DMS114 treated with DMSO at 0.1 percent for 48 hours (cell line): Measurements from ENCODE around the gene TBL1XR1.
A peak's percentile ranks its signal among the peaks of the same experiment; 100 is the strongest.

ENCODE experiments used
- DNase-seq: peaks from one replicate; lab custom pipeline; 2025; ENCODE audit not compliant: unreplicated experiment; lab: John Stamatoyannopoulos, UW

TBL1XR1 gene

DNA sequence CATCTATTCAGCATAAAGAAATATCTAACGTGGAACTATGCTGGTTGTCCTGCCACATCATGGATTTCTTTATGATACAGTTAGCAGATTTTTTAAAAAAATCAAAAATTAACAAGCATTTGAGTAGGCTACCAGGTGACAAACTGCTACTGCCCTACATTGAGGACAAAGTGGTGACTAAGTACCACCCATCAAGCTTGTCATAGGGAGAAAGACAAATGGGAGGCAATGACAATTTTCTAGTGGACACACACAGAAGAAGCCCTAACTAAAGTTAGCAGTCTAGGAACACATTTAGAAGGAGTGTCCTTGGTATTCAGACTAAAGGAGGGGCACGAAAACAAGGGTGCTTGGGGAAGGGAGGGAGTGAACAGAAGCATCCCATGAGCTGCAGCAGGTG, 131.2 kb downstream of the TBL1XR1 start:
- DNase-seq: no peak

DNA sequence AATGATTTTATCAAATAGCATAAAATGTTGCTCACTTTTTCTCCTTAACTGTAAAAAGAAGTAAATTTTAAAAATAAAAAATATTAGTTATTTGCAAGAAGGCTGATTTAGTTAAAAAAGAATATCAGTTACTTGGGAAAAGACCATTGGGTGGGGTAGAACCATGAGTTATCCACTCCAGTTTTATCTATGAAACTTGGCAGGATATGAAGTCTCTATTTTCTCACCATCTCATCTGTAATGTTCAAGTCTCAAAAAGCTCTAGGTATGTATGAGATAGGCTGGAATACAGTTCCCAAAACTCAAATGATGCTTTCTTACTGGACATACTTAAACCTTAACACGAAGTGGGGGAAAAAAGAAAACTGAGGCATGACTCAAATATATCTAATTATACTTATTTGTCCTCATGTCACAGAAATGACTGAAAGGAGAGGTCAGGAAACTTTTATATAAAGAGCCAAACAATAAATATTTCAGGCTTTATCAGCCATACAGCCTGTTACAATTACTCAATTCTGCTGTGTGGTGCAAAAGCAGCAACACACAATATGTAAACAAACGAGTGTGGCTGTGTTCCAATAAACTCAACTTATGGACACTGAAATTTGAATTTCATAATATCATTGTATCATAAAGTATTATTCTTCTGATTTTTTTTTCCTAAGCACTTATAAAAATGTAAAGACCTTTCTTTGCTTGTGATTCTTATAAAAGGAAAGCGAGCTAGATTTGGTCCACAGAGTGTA, 131.8 kb downstream of the TBL1XR1 start:
- no peak for DNase-seq

DNA sequence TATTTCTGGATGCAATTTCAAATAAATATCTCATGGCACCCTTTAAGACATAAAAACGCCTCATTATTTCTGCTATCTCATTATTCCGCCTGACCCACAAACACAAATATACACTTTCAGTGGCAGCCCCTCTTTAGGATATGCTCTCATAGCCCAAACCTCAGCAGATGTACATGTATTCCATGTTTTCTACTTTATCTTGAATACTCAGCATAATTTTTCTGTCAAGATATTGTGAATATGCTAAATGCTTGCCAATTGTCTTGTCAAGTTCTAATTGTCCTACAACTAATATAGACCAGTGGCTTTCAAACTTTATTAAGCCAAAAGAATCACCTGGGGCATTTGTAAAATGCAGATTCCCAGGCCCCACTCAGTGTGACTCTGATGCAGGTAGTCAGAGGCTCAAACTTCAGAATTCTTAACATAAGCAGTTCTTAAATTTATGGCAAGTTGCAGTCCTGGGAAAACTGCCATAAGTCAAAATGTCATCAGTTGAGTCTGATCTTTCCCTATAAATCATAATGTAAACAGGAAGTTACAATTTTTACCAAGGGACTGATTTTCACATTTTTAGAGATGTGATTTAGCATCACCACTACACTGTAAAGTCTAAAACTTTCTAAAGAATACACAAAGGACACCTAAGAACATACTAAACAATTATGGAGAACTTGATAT, 135.1 kb downstream of the TBL1XR1 start:
- no peak for DNase-seq

DNA sequence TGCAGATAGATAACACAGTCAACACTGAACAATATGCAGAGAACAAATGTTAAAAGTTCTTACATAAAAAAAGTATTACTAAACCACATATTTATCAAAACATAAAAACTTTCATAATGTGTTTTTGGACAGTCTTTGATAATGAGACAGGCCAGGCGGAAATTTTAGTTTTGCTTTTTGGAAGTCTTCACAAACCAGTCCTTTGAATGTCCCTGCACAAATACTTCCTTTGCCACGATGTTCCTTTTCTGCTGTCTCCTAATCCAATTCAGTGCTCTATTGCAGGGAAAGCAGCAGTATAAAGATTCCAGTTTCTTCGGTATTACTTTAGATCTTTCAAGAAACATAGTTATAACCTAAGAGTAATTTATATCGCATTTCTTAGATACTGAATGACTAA, 135.9 kb downstream of the TBL1XR1 start:
- DNase-seq: no peak

DNA sequence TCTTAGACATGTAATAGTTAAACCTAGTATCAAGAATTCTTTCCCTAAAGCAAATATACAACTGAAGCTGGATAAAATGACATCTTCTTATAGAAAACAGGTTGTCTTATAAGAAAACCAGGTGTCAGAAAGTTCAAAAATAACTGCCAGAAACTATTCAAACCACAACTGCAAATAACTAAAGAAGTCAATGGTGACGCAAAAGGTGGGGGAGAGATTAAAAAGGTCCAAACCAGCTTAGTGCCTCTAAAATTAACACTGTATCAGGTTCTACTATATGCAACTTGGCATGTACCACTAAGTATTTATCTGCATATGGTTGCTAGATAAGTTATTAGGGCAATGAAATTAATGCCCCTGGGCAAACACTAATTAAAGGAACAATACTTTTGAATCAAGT, 136.8 kb downstream of the TBL1XR1 start:
- no peak for DNase-seq

DNA sequence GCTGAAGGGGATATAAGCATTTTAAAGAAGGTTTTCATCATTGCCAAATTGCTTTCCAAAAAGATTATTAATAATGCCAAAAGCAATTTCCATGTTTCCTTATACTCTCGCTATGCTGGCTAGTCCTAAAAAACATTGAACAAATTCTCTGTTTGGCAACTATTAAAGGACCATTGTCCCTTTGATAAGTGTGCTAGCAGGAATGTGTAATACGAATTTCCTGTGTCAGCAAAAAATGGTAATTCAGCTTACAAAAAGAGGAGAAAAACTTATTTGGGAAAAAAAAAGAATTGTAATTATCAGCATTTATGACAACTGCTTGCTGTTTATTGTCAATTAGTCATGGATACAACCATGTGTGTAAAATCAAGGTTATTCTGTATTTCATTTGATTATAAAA, 138.6 kb downstream of the TBL1XR1 start:
- DNase-seq: no peak

DNA sequence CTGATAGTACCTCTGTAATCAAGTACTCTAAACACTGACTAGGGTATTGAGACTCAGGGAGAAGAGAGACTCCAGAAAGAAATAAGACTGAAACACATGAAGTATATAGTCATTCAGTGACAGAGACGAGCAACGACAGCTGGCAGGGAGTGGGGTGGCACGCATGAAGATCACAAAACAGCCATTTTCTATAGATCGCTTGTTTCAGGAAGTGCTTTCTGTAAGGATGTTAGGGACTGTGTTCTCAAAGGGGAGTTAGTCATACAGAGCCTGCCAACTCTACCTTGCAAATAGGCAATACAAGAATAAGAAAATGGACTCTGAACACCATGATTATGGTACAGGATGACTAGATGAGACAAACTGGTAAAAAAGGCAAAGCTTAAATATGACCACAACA, 139.5 kb downstream of the TBL1XR1 start:
- DNase-seq: no peak

DNA sequence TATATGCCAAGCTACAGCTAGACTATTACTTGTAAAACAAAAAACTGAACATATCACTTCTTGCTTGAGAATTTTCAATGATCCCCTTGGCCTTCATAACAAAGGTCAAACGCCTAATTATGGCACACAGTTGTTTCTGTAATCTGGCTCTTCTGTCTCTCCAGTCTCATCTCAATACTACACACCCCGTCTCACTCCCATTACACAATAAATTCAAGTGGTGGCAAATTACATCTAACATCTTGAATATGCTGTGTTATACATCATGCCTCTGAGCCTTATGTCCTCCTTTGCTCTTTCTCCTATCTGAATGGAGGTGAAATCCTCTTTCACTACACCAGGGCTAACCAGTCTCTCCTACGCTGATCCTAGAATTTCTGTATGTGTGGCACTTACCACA, 140.4 kb downstream of the TBL1XR1 start:
- no peak for DNase-seq

DNA sequence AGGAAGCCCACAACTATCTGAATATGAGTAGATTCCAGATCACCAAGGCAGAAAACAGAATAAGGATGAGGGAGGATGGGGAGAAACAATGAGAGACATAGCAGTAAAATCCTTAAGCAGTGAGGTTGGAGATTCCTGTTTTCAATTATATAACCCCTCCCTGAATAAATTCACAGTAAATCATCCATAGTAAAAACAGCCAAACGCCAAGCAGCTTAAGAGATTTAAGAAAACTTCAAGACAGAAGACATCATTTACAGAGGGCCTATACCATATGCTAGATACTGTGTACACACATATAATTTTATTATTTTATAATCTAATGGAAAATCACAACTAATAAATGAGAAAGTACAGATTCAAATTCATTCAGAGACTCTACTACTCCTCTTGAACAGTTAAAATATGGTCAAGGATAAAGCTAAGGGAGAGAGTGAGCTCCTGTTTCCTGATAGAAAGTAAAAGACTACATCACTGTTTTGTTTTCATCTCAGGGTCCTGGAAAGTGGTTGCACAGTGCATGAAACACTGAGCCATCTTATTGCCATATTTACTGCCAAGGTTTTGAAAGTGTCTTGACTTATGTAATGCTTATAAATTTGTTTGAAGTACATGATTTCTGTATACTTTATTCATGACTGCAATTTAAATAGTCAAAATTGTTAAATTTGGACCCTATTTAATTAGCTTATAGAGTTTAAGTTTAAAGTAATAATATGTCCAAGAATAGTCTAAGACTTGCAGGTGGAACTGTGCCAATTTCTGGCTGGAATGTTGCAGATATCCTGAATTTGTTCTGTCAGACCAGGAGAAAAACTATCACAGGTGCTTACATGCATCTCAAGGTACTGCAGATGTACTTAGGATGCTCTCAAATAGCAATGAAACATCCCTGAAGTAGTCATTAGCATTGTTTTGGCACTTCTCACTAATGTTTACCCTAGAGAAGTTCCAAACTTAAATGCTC, 141.4 kb downstream of the TBL1XR1 start:
- DNase-seq: no peak

DNA sequence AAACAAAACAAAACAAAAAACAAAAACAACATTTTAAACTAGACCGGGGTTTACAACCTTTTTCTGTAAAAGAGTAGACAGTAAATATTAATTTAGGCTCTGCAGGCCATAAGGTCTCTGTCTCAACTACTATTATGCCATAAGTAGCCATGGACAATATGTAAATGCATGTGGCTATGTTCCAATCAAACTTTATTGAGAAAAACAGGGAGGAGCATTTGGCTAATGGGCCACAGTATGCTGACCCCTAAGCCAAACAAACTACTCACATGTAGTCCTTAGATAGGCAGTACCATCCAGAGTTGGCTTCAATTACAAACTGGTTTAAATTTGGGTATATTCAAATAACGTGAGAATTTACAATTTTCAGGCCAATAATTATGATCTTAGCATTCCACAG, 144.2 kb downstream of the TBL1XR1 start:
- DNase-seq: no peak

DNA sequence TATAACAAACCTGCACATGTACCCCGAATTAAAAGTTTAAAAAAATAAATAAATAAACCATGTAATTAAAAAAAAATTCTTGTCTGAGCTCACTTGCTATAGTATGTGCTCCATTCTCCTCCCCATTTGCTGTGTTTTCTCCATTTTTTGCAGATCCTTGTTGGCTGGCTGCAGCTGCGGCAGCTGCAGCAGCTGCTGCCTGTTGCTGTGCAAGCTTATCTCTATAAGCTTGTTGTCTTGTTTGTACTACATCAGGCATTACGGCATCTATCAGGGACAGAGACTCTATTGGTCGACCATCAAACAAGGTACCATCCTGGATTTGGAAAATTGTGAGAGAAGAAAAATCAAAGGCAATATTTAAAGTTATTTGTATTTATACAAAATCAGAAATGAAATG, 145.9 kb downstream of the TBL1XR1 start:
- no peak for DNase-seq

DNA sequence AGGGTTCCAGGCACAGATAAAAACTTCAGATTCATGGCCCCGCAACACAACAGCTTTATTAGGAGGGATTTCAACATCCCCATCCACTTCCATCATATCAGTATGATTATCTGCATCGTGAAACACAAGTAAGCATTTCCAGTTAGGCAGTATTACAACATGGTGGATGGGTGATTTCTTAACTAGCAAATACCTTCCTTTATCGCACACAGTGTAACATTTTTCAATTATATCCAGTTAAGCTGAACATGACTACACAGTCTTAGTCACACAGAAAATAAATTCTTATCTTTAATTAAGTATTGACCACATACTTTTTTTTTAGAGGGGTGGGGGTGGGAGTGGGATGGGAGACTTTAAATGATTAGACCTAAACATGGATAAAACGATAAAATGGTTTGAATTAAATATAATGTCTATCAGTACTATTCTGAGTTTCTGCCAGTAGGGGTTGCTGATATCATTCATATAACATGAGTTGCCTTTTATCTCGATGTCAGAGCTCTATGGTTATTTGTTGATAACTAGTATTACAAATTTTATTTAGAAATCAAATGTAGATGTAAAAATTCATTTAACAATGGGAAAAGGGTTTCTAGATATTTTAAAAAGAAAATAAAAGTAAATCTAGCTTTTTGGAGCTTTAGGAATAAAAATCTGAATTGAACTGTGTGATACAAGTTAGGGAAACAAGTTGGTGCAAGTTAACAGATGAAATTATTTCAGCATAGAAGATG, 146.6 kb downstream of the TBL1XR1 start:
- peak; percentile 58 for DNase-seq

DNA sequence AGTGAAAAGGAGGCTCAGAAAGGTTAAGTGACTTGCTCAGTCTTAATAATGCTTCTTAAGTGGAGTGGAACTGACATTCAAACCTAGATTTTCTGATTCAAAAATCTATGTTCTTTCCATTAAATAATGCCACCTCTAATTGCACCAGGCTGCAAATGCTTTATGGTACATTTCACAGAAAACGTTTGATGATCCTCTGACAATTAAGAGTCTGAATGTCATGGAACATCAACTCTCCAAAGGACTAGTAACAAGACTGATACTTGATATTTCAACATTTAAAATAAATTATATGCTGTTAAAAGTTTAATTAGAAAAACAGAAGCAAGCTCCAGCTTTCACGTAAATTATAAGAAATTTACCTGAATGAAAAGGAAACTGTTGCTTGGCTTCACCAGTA, 151.5 kb downstream of the TBL1XR1 start:
- no peak for DNase-seq

DNA sequence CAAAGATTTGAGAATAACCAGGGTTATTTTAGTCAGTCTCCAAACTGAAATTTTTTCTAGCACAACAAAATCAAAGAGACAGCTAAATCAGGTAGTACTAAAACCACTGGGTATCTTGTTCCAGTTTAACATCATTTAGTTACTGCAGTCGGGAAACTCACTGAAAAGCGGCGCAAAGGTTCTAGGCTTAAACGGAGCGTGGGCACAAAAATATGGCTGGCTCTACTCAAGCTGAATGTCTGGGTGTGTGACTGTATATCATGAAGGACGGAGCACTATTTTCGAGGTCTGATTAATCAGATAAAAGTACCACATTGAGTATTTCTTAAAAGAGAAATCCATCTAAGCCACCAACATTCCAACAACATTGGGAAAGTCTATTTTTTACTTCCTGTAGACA, 152.1 kb downstream of the TBL1XR1 start:
- DNase-seq: no peak

DNA sequence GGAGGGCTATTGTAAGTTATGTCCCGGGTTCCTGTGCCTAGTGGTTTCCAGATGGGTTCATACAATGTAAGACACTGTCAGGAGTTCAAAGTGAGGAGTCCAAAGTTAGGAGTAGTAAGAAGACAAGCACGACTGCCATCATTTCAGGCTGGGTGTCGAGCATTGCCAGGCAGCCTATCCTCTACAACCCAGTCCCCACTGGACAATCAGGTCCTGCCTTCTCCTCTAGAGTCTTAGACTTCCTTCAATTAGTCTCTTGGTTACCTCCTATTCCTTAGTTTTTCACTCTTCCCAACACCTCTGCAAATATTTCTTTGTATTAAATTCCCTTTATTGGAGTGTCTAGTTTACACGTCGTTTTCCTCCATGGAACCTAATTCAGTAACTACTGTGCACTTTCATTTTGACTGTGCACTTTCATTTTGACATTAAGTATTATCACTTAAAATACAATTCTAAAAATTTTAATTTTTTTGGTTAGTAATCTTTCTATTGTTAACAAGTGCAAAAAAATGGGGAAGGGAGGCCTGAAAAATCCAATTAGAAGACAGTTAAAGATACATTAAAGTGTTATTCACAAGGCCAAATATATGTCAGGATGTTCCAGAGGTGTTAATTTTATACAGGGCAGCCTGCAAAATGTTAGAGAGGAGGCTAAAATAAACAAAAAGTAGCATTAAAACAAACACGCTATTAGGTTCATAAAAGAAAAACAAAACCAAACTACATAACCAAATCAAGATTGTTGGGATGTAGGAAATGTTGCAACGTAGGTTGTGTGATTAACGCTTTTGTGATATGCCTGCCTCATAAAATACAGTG, 155.3 kb downstream of the TBL1XR1 start:
- no peak for DNase-seq

DNA sequence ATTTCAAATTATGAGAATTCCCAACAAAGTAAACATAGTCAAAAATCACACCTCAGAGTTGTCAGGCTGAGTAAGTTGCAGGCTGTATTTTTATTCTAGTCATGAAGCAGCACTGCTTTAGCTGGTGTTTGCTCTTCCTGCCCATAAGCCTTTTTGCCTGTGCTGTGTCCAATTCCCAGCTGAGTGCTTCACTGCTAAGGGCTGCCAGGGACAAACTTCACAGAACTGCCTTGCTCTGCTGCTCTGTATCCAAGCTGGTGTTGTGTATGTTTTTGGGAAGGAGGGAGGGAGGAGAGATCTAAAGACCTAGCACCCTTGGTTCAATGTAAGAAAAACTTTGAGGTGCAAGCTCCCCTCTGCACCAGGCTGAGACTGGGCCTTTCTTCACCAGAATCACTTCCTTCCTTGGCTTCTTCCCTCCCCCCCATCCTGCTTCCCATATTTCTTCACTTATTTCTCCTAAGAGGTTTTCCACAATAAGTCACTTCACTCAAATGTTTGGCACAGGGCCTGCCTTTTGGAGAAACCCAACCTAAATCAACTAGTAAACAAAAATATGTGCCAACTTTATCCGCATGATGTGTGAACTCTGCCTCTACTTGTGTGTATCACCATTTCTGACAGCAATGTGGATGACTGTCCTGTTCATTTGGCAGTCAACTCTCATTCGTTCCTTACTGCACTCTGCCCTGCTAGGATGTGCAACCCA, 156.1 kb downstream of the TBL1XR1 start:
- DNase-seq: no peak

DNA sequence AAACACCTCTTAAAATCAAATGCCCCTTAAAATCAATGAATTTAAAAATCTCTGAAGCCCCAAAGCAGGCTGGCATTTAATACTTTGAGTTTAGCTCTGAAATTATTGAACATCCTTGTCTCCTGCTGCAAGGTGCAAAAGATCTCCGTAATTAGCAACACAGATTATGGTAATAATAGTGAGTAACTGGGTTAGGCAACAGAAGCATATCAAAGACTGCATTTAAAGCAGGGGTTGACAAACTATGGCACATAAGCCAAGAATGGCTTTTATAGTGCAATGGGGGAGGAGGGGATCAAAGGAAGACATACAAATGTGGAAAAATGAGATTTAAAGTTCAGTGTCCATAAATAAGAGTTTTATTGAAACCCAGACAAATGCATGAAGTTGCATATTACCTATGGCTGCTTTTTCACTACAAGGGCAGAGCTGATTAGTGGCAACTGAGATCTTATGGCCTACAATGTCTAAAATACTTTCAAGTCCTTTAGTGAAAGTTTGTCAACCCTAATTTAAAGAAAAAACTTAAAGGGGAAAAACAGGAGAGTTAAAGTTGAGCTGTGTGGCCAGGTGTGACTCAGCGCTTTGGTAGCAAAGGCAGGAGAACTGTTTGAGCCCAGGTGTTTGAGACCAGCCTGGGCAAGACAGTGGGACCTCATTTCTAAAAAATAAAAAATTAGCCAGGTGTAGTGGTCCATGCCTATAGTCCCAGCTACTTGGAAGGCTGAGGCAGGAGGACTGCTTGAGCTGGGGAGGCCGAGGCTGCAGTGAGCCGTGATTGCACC, 157.6 kb downstream of the TBL1XR1 start:
- DNase-seq: no peak

DNA sequence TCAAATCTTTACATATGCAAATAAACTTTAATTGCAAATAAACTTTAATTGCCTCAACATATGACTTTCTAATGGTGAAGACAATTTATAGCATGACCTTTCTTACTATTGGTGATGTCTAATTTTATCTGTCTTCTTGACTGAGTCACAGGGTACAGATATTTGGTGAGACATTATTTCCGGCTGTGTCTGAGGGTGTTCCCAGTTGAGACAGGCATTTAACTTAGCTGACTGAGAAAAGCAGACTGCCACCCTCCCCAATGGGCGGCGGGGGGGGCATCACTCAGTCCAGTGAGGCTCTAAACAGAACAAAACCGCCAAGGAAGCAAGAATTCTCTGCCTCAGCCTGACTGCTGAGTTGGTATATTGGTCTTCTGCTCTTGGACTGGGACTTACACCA, 160.0 kb downstream of the TBL1XR1 start:
- no peak for DNase-seq

DNA sequence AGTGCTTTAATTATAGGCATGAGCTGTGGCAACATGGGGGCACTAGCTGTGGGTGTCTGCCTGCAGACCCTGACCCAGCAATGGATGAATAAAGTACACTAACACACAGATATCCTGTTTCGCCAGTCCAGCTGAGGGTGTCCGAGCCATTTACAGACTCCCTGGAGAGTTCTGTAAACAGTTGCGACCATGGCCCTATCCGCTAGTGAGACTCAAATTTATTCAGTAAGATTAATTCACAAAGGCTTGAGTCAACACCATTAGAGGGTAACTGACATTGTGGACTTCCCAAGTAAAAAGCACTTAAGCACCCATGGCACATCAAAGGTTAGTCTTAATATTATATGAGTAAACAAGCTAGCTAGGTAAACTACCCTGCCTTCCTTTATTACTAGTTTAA, 161.6 kb downstream of the TBL1XR1 start:
- DNase-seq: no peak
